ENCODE data around the gene CENPX.

Gene CENPX

DNA sequence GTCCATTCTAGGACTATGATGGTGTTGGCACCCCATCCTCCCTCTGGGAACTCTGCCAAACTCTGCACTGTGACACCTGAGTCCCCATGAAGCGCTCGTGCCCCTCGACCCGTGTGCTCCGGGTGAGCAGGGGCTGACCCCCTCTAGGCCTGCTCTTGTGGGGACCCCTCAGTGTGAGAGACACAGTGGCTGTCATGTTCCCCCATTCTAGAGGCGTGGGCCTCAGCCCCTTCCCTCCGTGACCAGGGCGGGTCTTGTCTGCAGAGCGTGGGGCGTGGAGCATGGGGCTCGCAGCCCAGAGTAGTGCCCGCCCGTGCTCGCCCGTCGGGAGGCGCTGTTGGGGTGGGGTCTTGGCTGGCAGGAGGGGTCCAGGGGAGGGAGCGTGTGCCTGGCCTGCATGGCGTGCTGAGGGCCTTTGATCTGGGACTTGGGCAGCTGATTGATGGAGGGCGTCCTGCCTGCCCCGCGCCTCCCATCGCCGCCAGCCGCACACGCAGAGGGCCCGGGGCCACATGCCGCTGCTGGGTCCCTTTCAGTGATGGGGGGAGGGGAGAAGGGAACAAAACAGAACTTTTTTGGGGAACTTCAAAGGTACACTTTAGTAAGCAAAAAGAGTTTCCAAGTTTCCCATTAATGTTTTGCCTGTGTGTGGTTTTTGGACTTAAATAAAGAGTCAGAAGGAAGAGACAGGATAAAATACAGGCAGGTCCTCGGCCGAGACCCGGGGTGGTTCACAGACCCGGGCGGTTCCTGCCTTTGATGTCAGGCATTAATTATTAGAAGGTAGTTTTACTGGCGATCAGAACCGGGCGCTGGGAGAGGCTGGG, 22.5 kb downstream of the CENPX start:
- no peak overlapping the region for H3K27ac ChIP-seq (ENCODE audit: low read depth, low read length)
- no peak for TF ChIP-seq EZH2phosphoT487 (IDR thresholded peaks at IDR 0.05; ENCODE audit: borderline replicate concordance, low read length)
- TF ChIP-seq, protein P1, sequence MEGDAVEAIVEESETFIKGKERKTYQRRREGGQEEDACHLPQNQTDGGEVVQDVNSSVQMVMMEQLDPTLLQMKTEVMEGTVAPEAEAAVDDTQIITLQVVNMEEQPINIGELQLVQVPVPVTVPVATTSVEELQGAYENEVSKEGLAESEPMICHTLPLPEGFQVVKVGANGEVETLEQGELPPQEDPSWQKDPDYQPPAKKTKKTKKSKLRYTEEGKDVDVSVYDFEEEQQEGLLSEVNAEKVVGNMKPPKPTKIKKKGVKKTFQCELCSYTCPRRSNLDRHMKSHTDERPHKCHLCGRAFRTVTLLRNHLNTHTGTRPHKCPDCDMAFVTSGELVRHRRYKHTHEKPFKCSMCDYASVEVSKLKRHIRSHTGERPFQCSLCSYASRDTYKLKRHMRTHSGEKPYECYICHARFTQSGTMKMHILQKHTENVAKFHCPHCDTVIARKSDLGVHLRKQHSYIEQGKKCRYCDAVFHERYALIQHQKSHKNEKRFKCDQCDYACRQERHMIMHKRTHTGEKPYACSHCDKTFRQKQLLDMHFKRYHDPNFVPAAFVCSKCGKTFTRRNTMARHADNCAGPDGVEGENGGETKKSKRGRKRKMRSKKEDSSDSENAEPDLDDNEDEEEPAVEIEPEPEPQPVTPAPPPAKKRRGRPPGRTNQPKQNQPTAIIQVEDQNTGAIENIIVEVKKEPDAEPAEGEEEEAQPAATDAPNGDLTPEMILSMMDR (IDR thresholded peaks at IDR 0.05; ENCODE audit: low read depth, low read length, poor library complexity, severe bottlenecking) = no peak
- no peak overlapping the region for H3K4me2 ChIP-seq (ENCODE audit: low read length)
- no peaks in the 10 kb centered on the region for H3K27me3 ChIP-seq (ENCODE audit: control insufficient read depth, low read length)
- H3K9me3 ChIP-seq (ENCODE audit: control insufficient read depth, insufficient read depth, low read length) = no peaks in the 10 kb centered on the region
- no peaks in the 10 kb centered on the region for H3F3A ChIP-seq (ENCODE audit: control insufficient read depth, insufficient read depth)
- H4K20me1 ChIP-seq (ENCODE audit: control insufficient read depth, insufficient read depth, low read depth, low read length) = no peaks in the 10 kb centered on the region
- H3K4me3 ChIP-seq (ENCODE audit: low read length) = no peak overlapping the region
- no peaks in the 10 kb centered on the region for H3K4me1 ChIP-seq (ENCODE audit: control insufficient read depth, low read length)
- H3K79me2 ChIP-seq (ENCODE audit: control insufficient read depth, low read length) = no peaks in the 10 kb centered on the region
- H3K36me3 ChIP-seq (ENCODE audit: control insufficient read depth, low read length) = no peaks in the 10 kb centered on the region
- H3K9me2 ChIP-seq (replicated peaks; ENCODE audit: control insufficient read depth, low read length) = no peaks in the 10 kb centered on the region

DNA sequence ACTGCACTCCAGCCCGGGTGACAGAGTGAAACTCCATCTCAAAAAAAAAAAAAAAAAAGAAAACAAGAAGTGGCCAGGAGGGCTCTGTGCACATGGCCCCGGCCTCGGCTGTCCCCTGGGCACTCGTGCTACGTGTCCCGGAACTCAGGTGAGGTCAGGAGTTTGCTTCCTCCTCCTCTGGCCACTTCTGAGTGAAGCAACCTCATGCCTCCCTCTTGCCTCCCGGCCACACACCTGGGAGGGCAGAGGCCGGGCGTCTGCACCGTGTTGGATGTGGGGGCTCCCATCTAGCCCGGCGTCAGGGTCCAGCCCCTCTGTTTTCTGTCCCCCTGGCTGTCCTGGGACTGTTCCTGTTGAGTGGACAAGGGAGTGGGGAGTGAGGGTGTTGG, 23.1 kb downstream of the CENPX start:
- Histone ChIP-seq H4K20me1 (ENCODE audit: control insufficient read depth, insufficient read depth, low read depth, low read length) (no peaks in the 10 kb centered on the region), H3K4me3 (ENCODE audit: low read length) (no peak overlapping the region), H3K9me2 (replicated peaks; ENCODE audit: control insufficient read depth, low read length) (no peaks in the 10 kb centered on the region), H3K36me3 (ENCODE audit: control insufficient read depth, low read length) (no peaks in the 10 kb centered on the region), H3K4me2 (ENCODE audit: low read length) (no peak overlapping the region), H3K9me3 (ENCODE audit: control insufficient read depth, insufficient read depth, low read length) (no peaks in the 10 kb centered on the region), H3K79me2 (ENCODE audit: control insufficient read depth, low read length) (no peaks in the 10 kb centered on the region), H3K27me3 (ENCODE audit: control insufficient read depth, low read length) (no peaks in the 10 kb centered on the region), H3F3A (ENCODE audit: control insufficient read depth, insufficient read depth) (no peaks in the 10 kb centered on the region), H3K27ac (ENCODE audit: low read depth, low read length) (no peak overlapping the region), H3K4me1 (ENCODE audit: control insufficient read depth, low read length) (no peaks in the 10 kb centered on the region)
- TF ChIP-seq, protein P1 (IDR thresholded peaks at IDR 0.05; ENCODE audit: low read depth, low read length, poor library complexity, severe bottlenecking) = no peak
- TF ChIP-seq EZH2phosphoT487 (IDR thresholded peaks at IDR 0.05; ENCODE audit: borderline replicate concordance, low read length) = no peak

DNA sequence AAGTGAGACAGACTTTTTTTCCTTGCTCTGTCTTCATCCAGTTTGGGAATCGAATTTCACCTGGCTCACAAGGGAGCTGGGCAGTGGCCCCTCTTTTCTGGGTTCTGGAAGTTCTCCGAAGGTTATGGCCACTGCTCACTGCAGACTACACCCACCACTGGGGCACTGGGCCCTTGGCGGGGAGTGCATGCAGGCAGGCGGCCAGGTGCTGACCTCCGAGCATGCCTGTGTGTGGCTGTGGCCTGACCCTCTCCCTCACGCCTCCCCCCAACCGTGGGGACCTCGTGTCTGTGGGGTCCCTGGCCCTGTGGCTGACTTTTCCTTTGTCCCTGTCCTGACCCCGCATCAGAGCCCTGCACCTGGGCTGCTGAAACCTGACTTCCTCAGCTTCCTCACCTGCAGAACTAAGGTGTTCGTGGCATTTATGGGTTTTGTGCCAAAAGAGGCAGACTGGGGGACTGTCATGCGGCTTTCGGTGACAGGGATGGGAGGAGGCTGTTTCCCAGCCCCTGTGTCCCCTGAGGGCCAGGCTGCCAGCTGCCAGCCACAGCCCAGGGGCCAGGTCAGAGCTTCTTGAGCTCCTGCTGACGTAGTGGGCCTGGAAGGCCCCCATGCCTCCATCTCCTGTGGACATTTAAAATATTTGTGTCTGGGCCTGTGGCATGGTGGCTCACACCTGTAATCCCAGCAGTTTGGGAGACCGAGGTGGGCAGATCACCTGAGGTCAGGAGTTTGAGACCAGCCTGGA, 23.8 kb downstream of the CENPX start:
- no peaks in the 10 kb centered on the region for H3K27me3 ChIP-seq (ENCODE audit: control insufficient read depth, low read length)
- no peak overlapping the region for H3K4me2 ChIP-seq (ENCODE audit: low read length)
- H4K20me1 ChIP-seq (ENCODE audit: control insufficient read depth, insufficient read depth, low read depth, low read length) = no peaks in the 10 kb centered on the region
- H3K9me3 ChIP-seq (ENCODE audit: control insufficient read depth, insufficient read depth, low read length) = no peaks in the 10 kb centered on the region
- TF ChIP-seq, protein P1 (IDR thresholded peaks at IDR 0.05; ENCODE audit: low read depth, low read length, poor library complexity, severe bottlenecking) = no peak
- TF ChIP-seq EZH2phosphoT487 (IDR thresholded peaks at IDR 0.05; ENCODE audit: borderline replicate concordance, low read length) = no peak
- H3F3A ChIP-seq (ENCODE audit: control insufficient read depth, insufficient read depth) = no peaks in the 10 kb centered on the region
- H3K27ac ChIP-seq (ENCODE audit: low read depth, low read length) = no peak overlapping the region
- no peaks in the 10 kb centered on the region for H3K79me2 ChIP-seq (ENCODE audit: control insufficient read depth, low read length)
- no peaks in the 10 kb centered on the region for H3K4me1 ChIP-seq (ENCODE audit: control insufficient read depth, low read length)
- no peaks in the 10 kb centered on the region for H3K9me2 ChIP-seq (replicated peaks; ENCODE audit: control insufficient read depth, low read length)
- no peaks in the 10 kb centered on the region for H3K36me3 ChIP-seq (ENCODE audit: control insufficient read depth, low read length)
- no peak overlapping the region for H3K4me3 ChIP-seq (ENCODE audit: low read length)

Measured in DOHH2 (cell line).